Stimulated activated CD8-positive, alpha-beta memory T cell treated with anti-CD3 and anti-CD28 coated beads, Interleukin-15, amount 100 ng/mL, for 4 hours (primary cell): ENCODE data around the gene OR6C2.
"Not testable (repeated sequence)": the region's sequence is repeated elsewhere in the genome, so short reads cannot be mapped to it uniquely, and the experiment has no call there.

ENCODE experiments used
- DNase-seq, 2 donors: peaks; one replicate each; pipeline ENCODE4 v3.0.0-alpha.2; 2020; ENCODE audit warnings: low read depth in 2 of 2

Gene OR6C2

DNA sequence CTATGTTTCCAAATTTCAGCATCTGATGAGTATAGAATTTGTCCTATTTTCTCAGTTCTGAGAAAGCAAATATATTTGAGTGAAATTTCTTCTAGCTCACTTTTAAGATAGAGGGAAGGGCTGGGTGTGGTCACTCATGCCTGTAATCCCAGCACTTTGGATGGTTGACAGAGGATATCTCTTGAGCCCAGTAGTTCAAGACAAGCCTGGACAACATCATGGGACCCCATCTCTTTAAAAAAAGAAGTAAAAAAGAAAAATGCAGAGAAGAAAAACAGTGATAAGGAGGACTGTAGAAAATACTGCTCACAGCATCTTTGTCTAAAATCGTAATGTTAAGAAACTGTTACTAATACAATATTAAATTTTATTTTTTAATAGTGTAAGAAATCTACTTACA is 28.4 kb downstream of the OR6C2 start:
- no peak for DNase-seq

DNA sequence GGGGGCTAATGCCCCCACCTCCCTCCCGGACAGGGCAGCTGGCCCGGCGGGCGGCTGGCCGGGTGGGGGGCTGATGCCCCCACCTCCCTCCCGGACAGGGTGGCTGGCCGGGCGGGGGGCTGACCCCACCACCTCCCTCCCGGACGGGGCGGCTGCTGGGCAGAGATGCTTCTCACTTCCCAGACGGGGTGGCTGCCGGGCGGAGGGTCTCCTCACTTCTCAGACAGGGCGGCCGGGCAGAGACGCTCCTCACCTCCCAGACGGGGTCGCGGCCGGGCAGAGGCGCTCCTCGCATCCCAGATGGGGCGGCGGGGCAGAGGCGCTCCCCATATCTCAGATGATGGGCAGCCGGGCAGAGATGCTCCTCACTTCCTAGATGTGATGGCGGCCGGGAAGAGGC is 35.3 kb downstream of the OR6C2 start:
- not testable (repeated sequence) for DNase-seq

DNA sequence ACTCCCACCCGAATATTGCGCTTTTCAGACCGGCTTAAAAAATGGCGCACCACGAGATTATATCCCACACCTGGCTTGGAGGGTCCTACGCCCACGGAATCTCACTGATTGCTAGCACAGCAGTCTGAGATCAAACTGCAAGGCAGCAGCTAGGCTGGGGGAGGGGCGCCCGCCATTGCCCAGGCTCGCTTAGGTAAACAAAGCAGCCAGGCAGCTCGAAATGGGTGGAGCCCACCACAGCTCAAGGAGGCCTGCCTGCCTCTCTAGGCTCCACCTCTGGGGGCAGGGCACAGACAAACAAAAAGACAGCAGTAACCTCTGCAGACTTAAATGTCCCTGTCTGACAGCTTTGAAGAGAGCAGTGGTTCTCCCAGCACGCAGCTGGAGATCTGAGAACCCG is 40.4 kb downstream of the OR6C2 start:
- not testable (repeated sequence) for DNase-seq

- no peak for DNase-seq
Observed at GRCh38 chr12:55492078-55492477, 48.2 kb downstream of the OR6C2 start, which contains the start of gene OR6C68. Gene OR6C68 (plus strand): TSS chr12:55492378. CDS start chr12:55492378, 0 bp downstream.

DNA sequence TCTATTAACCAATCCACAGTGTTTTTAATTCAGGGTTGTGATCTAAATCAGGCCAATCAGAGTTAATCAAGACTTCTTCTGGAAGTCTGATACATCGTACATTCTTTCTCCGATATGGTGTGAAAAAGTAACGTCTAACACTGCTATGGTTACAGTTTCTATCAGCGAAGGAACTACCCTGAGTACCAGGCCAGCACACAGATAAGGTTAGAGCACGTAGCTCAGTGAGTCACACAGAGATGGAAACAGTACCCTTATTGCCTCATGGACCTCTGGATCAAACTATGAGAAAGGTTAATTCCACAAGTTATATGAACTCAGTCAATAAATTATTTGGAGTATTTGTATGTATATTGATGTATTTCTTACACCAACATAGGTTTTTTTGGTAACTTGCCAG is 51.6 kb downstream of the OR6C2 start:
- no peak for DNase-seq

GRCh38 chr12:55499231-55499630 is 55.4 kb downstream of the OR6C2 start:
- DNase-seq = no peak

GRCh38 chr12:55499810-55500252 is 56.0 kb downstream of the OR6C2 start:
- no peak for DNase-seq

- DNase-seq = no peak
Observed at GRCh38 chr12:55501601-55502000, 57.7 kb downstream of the OR6C2 start.
